Central memory CD4-positive, alpha-beta T cell (primary cell): ENCODE data around the gene TRABD.
A peak's percentile ranks its signal among the peaks of the same experiment; 100 is the strongest.
"Not testable (repeated sequence)": the region's sequence is repeated elsewhere in the genome, so short reads cannot be mapped to it uniquely, and the experiment has no call there.

Experiments used
- DNase-seq: peaks from one replicate; pipeline ENCODE4 v3.0.0; 2022

Gene TRABD

GRCh38 chr22:50203288-50203687 is 17.6 kb downstream of the TRABD start:
- DNase-seq, result no peak

GRCh38 chr22:50204571-50204970 is 18.9 kb downstream of the TRABD start:
- no peak for DNase-seq

GRCh38 chr22:50204998-50205397 is 19.3 kb downstream of the TRABD start:
- DNase-seq, result not testable (repeated sequence)

GRCh38 chr22:50205781-50206569 is 20.3 kb downstream of the TRABD start:
- no peak for DNase-seq

- no peak for DNase-seq
Measured at GRCh38 chr22:50206599-50206998, 20.9 kb downstream of the TRABD start.

GRCh38 chr22:50207383-50208140 is 21.8 kb downstream of the TRABD start:
- no peak for DNase-seq

DNA sequence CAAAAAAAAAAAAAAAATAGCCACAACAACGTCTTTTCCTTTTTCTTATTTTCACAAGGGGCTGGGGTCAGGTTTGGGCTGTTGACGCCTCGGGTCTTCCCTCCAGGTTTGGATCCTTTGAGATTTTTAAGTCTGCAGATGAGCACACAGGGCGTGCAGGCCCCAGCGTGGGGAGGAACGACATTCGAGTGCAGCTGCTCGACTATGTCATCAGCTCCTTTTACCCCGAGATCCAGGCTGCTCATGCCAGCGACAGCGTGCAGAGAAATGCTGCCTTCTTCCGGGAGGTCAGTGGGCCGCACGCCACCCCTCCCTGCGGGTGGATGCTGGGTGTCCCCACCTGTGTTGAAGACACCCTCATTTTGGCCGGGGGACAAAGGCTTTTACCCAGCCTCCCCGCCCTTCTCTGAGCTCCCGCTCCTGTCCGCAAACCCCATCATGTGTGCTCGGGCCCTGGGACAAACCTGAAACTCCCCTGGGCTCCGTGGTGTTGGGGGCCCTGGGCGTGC is 22.8 kb downstream of the TRABD start:
- no peak for DNase-seq

DNA sequence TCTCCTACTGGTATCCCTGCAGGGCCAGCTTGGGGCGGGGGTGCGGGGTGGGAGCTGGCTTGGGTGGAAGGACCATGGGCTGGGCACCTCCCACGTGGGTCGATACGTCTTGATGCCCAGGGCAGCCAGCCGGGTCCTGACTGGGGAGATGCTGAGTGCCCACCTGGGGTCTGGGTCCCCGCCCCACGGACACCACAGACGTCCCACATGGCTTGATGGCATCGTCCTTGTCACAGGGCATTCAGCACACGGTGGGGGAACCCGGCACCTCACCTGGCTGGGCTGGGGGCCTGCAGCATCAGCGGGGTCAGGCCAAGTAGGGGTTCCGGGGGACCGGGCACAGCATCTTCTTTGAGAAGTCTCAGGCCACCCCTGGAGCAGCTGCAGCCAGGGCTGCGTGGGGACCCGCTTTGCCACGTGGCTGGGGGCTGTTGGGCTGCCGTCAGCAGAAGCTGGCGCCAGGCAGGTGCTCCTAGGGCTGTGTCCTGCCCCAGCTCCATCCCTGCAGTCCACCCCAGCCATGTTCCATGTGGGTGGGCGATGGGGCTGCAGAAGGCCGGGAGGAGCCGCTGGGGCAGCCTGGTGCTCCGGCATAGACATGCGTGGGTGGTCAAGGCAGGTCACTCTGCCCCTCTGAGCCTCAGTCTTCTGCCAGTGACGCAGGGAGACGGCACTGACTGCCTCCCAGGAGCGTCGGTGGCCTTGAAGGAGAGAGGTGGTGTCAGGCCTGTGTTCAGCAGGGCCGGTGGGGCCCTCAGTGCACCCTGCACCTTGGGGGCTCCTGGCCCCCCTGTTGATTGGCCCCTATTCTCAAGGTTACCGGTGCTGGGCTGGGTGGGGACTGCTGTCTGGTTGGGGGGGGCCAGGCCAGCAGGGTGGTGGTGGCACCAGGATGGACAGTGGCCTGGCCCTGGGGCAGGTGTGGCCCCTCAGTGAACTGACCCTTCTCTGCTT is 23.5 kb downstream of the TRABD start:
- DNase-seq, result no peak

DNA sequence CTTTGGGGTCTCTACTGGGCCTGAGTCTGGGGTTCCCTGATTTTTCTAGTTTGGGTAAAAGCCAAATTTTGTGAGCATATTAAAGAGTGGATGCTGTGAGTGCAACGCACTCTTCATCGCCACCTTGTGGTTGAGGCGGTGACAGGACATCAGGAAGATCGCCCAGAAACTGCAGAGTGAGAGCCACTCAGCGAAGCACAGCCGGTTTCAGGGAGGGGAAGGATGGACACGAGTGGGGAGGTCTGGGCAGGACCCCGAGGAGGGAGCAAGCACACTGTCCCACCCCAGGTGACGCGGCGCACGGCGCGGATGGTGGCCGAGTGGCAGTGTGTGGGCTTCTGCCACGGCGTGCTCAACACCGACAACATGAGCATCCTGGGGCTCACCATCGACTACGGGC is 24.2 kb downstream of the TRABD start:
- peak; percentile 62 for DNase-seq

DNA sequence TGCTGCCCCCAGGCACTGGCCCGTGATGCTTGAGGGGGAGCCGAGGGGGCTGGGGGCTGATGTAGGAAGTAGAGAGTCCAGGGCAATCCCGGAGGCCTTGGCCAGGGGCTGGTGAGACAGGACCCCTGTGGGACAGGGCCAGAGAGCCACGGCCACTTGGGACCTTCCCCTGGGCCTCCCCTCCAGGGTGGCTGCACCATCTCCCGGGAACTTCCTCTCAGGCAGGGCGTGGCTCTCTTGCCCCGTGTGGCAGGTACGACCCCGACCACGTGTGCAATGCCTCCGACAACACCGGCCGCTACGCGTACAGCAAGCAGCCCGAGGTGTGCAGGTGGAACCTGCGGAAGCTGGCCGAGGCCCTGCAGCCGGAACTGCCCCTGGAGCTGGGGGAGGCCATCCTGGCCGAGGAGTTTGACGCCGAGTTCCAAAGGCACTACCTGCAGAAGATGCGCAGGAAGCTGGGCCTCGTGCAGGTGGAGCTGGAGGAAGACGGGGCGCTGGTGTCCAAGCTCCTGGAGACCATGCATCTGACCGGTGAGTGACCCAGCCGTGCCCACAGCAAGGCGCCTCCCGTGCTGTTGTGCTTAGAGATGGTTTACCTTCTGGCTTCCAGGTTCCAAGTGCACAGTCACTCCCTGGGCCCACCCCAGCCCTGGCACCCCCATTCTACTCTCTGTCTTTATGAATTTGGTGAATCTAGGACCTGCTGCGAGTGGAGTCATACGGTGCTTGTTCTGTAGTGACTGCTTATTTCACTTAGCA is 24.8 kb downstream of the TRABD start:
- DNase-seq, result no peak

DNA sequence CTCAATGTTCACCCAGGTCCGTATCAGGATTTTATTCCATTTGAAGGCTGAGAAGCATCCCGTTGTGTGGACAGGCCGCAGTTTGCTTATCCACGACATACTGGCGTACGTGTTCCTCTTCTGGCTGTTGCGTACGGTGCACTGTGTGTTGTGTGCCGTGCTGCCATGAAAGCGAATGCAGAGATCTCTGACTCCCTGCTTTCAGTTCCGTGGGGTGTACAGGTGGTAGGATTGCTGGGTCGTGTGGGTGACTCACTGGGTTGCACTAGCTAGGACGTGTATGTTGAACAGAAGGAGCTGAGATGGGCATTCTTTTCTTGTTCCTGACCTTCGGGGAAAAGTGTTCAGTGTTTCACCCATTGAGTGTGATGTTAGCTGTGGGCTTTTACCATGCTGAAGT is 25.4 kb downstream of the TRABD start:
- DNase-seq, result no peak

DNA sequence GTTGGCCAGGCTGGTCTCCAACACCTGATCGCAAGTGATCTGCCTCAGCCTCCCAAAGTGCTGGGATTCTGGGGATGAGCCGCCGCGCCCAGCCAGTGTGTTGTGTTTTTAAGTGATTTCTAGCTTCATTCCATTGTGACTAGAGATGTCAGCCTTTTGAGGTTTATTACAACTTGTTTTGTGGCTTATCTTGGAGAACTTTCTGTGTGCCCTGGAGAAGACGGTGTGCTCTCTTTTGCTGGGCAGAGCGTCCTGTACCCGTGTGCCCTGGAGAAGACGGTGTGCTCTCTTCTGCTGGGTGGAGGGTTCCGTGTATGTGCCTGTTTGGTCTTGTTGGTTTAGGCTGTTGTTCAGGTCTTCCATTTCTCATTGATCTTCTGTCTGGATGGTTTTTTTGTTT is 27.6 kb downstream of the TRABD start:
- no peak for DNase-seq

GRCh38 chr22:50215297-50216054 is 29.8 kb downstream of the TRABD start:
- DNase-seq, result no peak

GRCh38 chr22:50216055-50216683 is 30.5 kb downstream of the TRABD start:
- DNase-seq, result no peak

DNA sequence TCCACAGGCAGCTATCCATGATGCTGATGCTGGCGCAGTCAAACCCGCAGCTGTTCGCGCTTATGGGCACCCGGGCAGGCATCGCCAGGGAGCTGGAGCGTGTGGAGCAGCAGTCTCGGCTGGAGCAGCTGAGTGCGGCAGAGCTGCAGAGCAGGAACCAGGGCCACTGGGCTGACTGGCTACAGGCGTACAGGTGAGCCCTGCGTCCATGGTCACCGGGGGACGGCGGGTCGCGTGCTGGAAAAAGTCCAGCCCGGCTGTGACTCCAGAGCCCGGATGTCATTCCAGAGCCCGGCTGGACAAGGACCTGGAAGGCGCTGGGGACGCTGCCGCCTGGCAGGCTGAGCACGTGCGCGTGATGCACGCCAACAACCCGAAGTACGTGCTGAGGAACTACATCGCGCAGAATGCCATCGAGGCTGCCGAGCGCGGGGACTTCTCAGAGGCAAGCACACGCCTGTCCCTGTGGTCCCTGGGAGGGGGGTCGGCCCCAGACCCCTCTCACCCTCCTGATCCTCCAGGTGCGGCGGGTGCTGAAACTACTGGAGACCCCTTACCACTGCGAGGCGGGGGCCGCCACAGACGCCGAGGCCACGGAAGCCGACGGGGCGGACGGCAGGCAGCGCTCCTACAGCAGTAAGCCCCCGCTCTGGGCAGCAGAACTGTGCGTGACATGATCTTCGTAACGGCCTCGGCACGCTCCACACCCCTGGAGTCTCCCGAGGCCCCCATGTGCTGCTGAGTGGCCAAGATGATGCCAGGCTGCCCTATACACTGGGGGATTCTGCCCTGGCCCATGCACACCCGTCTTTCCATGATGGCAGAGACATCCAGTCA is 31.2 kb downstream of the TRABD start:
- no peak for DNase-seq

DNA sequence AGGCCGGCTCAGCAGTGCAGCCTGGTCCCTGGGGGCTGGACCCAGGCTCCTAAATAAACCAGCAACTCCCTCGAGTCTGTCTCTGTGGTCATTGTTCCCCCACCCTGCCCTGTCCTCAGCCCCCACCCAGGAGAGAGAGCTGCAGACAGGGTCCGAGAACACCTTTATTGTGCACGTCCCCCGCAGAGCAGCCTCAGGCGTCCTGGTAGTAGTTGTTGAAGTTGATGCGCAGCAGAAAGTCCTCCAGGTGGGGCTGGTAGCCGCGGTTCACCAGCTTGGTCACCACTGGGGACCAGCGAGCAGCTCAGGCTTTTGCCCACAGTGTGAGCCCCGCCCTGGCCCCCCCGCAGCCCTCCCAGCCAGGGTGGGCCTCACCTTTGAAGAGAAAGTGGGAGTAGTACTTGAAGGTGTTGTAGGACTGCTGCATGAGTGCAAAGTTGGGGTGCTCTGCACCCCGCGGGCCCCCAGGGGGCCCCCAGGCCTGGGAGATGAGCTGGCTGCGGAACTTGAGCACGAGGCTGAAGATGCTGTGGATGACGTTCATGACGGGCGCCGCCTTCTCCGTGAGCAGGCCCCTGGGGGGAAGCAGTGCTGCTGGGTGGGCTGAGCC is 31.9 kb downstream of the TRABD start:
- no peak for DNase-seq

DNA sequence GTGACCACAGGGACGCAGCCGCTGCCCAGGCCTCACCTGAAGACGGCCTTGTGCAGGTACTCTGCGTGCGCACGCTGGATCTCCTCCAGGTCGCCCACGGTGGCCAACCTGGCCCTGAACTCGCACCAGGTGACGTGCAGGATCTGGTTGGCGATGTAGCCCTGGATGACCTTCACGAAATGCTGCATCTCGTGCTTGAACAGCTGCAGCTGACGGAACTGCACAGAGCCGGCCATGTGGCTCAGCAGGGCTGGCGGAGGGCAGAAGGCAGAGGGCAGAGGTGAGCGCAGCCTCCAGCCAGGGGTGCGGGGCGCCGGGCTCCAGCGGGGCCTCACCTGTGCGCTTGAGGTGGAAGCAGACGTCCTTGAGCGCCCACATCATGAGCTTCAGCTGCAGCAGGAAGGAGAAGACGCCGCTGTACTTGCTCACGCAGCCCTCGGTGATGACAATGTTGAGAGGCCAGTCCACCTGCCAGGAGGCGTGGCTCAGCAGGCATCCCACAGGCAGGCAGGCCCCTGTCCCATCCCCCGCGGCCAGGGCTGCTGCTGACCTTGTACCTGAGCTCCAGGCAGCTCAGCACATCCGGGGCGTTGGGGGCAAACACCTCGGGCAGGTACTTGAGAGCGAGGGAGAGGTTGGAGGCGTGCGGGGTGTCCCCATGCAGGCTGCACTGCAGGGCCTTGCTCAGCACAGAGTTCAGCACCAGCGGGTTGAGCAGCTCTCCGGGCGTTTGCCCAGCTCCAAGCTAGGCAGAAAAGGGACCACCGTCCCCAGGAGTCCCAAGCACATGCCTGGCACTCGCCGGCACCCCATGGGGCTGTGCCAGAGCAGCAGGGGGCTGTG is 32.7 kb downstream of the TRABD start:
- no peak for DNase-seq

DNA sequence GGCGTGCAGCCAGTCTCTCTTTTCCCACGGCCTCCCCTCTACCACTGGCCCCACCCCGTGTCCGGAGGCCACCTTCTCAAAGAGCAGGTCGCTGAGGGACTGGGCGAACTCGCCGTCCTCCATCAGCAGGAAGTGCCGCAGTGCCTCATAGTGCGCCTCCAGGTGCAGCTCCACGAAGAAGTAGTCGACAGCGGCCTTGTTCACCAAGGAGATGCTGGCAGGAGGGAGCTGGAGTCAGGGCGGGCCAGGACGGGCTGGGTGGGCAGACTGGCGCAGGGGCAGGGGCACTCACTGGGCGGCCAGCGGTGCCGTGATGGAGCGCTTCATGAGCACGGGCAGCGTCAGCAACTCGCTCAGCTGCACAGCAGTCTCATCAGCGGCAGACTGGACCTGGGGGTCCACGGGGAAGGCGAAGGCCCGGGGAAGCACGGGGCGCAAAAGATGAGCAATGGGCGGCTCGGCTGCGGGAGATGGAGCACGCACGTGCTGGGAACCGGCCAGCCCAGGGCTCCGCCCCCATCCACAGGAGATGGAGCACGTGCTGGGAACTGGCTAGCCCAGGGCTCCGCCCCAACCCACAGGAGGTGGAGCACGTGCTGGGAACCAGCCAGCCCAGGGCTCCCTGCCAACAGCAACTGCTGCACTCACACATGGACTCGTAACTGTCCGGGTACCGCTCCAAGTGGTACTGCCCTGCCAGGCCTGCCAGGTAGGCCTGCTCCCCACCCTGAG is 33.4 kb downstream of the TRABD start:
- DNase-seq, result no peak
